ENCODE data around the gene OCRL.

OCRL gene

DNA sequence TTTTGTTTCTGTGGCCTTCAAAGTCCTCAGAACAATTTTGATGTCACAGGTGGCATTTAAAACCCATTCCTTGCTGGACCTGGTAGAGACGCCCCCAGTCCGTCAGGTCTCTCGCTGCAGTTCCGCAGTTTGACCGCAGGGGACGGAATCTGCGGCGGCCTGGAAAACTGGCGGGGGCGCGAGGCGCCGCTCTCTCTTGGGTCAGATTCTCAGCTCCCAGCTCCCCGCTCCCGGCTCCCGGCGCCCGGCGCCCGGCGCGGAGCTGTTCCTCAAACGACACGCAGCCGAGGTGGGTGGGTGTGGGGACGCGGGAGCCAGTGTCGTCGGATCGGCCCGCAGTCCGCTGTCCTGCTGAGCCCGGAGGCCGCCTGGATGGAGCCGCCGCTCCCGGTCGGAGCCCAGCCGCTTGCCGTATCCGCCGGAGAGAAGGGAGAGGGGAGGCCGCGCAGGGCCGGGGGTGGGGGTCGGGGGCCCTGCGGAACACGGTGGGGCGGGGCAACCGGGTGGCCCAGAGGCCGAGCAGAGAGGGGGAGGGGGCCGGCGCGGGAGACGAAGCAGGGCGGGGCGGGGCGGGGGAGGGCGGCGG lies at the start of gene OCRL:
Gene OCRL, plus strand, starts transcription at position 192 of the 586 bp plus-strand sequence. Its CDS starts 181 bp downstream, at position 373.
- H3K4me3 ChIP-seq (ENCODE audit: low read depth, low read length), result peak within 1 kb of the TSS; percentile 61
- TF ChIP-seq CTCF (IDR thresholded peaks at IDR 0.05; ENCODE audit: borderline replicate concordance, insufficient read depth, low read depth, low read length), result peak; percentile 72

GRCh38 chrX:129490330-129490729 lies 49.7 kb upstream of the OCRL start:
- TF ChIP-seq CTCF (IDR thresholded peaks at IDR 0.05; ENCODE audit: borderline replicate concordance, insufficient read depth, low read depth, low read length), result no peak

GRCh38 chrX:129493643-129494042 lies 46.4 kb upstream of the OCRL start:
- no peak overlapping the region for H3K4me3 ChIP-seq (ENCODE audit: low read depth, low read length)
- TF ChIP-seq CTCF (IDR thresholded peaks at IDR 0.05; ENCODE audit: borderline replicate concordance, insufficient read depth, low read depth, low read length), result no peak

More at GRCh38 chrX:129490330-129490729, 49.7 kb upstream of the OCRL start:
- H3K4me3 ChIP-seq (ENCODE audit: low read depth, low read length), result no peak overlapping the region

GRCh38 chrX:129494887-129495286 lies 45.2 kb upstream of the OCRL start:
- no peak overlapping the region for H3K4me3 ChIP-seq (ENCODE audit: low read depth, low read length)

GRCh38 chrX:129495900-129496299 lies 44.2 kb upstream of the OCRL start:
- no peak for TF ChIP-seq CTCF (IDR thresholded peaks at IDR 0.05; ENCODE audit: borderline replicate concordance, insufficient read depth, low read depth, low read length)
- no peak overlapping the region for H3K4me3 ChIP-seq (ENCODE audit: low read depth, low read length)

More at GRCh38 chrX:129494887-129495286, 45.2 kb upstream of the OCRL start:
- no peak for TF ChIP-seq CTCF (IDR thresholded peaks at IDR 0.05; ENCODE audit: borderline replicate concordance, insufficient read depth, low read depth, low read length)

- no peak for TF ChIP-seq CTCF (IDR thresholded peaks at IDR 0.05; ENCODE audit: borderline replicate concordance, insufficient read depth, low read depth, low read length)
Measured at GRCh38 chrX:129496625-129497024, 43.4 kb upstream of the OCRL start.

GRCh38 chrX:129497146-129497843 lies 42.8 kb upstream of the OCRL start:
- no peak overlapping the region for H3K4me3 ChIP-seq (ENCODE audit: low read depth, low read length)
- TF ChIP-seq CTCF (IDR thresholded peaks at IDR 0.05; ENCODE audit: borderline replicate concordance, insufficient read depth, low read depth, low read length), result no peak

More at GRCh38 chrX:129496625-129497024, 43.4 kb upstream of the OCRL start:
- no peak overlapping the region for H3K4me3 ChIP-seq (ENCODE audit: low read depth, low read length)

Data from GM12875 (cell line).